ENCODE results near the gene FZR1. TPM values are rescaled to one million over a fixed set of nuclear protein-coding genes. Genes with fewer than 3 reads are reported as not detected.

Gene FZR1
- total RNA-seq, 1 experiment from 2014 or later: 59.1 TPM

DNA sequence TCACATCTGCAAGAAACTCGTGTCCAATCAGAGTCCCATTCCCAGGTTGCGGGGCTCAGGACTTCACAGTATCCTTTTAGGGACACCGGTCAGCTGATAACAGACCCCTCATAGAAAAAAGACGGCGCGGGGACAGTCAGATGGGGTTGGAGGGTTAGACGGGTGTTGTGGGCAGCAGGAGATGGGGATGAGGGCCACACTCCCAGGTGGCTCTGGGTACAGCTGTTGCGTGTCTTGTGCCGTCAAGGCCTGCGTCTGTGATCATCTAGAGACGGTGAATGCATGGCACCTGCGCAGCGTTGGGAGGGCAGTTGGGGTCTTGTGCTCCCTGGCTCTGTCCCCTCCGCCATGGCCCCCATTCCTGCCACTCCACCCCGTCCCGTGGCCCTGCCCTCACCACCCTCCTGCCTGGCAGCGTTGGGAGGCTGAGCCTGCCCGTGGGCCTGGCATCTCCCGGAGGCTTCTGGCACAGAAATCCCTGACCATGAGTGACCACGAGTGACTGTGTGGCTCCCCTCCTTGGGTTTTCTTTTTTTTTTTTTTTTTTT lies 18.9 kb downstream of the FZR1 start:
- TF ChIP-seq, protein P1, sequence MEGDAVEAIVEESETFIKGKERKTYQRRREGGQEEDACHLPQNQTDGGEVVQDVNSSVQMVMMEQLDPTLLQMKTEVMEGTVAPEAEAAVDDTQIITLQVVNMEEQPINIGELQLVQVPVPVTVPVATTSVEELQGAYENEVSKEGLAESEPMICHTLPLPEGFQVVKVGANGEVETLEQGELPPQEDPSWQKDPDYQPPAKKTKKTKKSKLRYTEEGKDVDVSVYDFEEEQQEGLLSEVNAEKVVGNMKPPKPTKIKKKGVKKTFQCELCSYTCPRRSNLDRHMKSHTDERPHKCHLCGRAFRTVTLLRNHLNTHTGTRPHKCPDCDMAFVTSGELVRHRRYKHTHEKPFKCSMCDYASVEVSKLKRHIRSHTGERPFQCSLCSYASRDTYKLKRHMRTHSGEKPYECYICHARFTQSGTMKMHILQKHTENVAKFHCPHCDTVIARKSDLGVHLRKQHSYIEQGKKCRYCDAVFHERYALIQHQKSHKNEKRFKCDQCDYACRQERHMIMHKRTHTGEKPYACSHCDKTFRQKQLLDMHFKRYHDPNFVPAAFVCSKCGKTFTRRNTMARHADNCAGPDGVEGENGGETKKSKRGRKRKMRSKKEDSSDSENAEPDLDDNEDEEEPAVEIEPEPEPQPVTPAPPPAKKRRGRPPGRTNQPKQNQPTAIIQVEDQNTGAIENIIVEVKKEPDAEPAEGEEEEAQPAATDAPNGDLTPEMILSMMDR (IDR thresholded peaks at IDR 0.05; ENCODE audit: insufficient read depth in 1 of 2, low read depth in 1 of 2, low read length in 1 of 2, severe bottlenecking in 1 of 2, unreplicated experiment in 1 of 2): no peak
- ChIA-PET CTCF (no interaction called here), POLR2A (no interaction called here)
- DNase-seq: no peak
- H3K27me3 Mint-ChIP-seq (ENCODE audit: insufficient read depth, unreplicated experiment): no peaks in the 10 kb centered on the region
- H3K4me3 Mint-ChIP-seq (ENCODE audit: unreplicated experiment): no peak overlapping the region
- intact Hi-C loops (cut with micrococcal nuclease; ENCODE audit: unreplicated experiment): no loop called here
- Histone ChIP-seq H3K4me3 (ENCODE audit: low read depth, low read length) (no peak overlapping the region), H3K4me1 (no peaks in the 10 kb centered on the region), H3K36me3 (ENCODE audit: control insufficient read depth, insufficient read depth, low read length) (0 out of 2 replicates have a peak, but pooled peaks cover 1% of the 10 kb centered on the region), H3K9me3 (no peaks in the 10 kb centered on the region), H3K27me3 (replicated peaks; ENCODE audit: control insufficient read depth, insufficient read depth, low read length) (no peaks in the 10 kb centered on the region)
- no peak overlapping the region for H3K27ac Mint-ChIP-seq (ENCODE audit: unreplicated experiment)
- peaks cover 6% of the 10 kb centered on the region for H3K4me1 Mint-ChIP-seq (ENCODE audit: low read depth, unreplicated experiment)
- no peaks in the 10 kb centered on the region for H3K9me3 Mint-ChIP-seq (ENCODE audit: unreplicated experiment)
- H3K36me3 Mint-ChIP-seq (ENCODE audit: insufficient read depth, unreplicated experiment): peaks cover 29% of the 10 kb centered on the region
- no TSS peak for BruUV-seq (replicated peaks)

DNA sequence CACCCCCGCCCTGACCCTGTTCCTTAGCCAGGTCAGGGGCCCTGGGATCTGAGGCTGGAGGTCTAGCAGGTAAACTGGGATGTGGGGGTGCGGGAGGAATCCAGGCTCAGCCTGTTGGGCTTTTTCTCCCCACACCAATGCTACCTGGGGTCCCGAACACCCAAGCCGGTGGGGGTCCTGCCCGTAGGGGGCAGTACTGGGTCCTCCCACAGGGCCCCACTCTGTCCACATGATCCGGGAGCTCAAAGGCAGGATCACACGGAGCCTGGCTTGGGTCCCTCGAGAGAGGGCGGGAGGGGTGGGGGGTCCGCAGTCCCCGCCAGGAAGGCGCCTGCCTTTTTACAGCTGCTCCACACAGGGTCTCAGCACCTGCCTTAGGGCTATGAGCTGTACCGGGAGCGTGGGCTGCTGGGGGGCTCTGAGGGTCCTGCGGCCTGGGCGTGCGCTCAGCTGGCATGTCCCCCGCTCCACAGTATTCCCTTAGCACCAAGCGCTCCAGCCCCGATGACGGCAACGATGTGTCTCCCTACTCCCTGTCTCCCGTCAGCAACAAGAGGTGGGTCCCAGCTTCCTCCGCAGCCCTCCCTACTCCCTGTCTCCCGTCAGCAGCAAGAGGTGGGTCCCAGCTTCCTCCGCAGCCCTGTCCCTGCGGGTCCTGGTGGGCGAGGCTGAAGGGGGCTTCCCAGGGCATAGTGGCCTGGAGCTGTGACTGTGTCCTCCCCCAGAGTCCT lies 20.6 kb downstream of the FZR1 start:
- 0 out of 2 replicates have a peak, but pooled peaks cover 1% of the 10 kb centered on the region for H3K36me3 ChIP-seq (ENCODE audit: control insufficient read depth, insufficient read depth, low read length)
- CTCF ChIA-PET: no interaction called here
- intact Hi-C loops (cut with micrococcal nuclease; ENCODE audit: unreplicated experiment): no loop called here
- no peaks in the 10 kb centered on the region for H3K9me3 ChIP-seq
- Mint-ChIP-seq H3K36me3 (ENCODE audit: insufficient read depth, unreplicated experiment) (peaks cover 23% of the 10 kb centered on the region), H3K4me1 (ENCODE audit: low read depth, unreplicated experiment) (no peaks in the 10 kb centered on the region), H3K27me3 (ENCODE audit: insufficient read depth, unreplicated experiment) (no peaks in the 10 kb centered on the region), H3K4me3 (ENCODE audit: unreplicated experiment) (no peak overlapping the region), H3K9me3 (ENCODE audit: unreplicated experiment) (no peaks in the 10 kb centered on the region), H3K27ac (ENCODE audit: unreplicated experiment) (no peak overlapping the region)
- no peak overlapping the region for H3K4me3 ChIP-seq (ENCODE audit: low read depth, low read length)
- BruUV-seq (replicated peaks): no TSS peak
- H3K27me3 ChIP-seq (replicated peaks; ENCODE audit: control insufficient read depth, insufficient read depth, low read length): no peaks in the 10 kb centered on the region
- POLR2A ChIA-PET: no interaction called here
- no peak for DNase-seq
- H3K4me1 ChIP-seq: no peaks in the 10 kb centered on the region
- TF ChIP-seq, protein P1 (IDR thresholded peaks at IDR 0.05; ENCODE audit: insufficient read depth in 1 of 2, low read depth in 1 of 2, low read length in 1 of 2, severe bottlenecking in 1 of 2, unreplicated experiment in 1 of 2): peak in 1 of 2 experiments; percentile 19

DNA sequence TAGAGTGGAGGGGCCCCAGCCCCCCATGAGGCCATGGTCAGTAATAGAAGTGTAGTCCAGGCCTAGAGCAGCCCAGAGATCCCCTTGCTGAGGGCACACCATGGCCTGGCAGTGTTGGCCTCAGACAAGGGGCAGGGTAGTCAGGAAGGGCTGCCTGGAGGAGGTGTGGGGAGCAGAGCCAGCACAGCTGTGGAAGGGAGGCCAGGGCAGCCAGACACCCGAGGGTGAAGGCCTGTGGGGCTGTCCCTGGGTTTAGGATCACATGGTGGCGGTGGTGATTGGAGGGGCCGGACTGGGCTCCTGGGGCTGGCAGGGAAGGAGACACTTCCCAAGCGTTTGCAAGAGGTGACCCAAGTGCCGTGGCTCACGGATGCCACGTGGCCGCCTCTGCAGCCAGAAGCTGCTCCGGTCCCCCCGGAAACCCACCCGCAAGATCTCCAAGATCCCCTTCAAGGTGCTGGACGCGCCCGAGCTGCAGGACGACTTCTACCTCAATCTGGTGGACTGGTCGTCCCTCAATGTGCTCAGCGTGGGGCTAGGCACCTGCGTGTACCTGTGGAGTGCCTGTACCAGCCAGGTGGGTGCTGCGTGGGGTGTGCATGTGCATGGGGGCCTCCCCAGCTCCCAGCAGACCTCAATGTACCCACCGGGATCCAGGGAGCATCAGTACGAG lies 21.3 kb downstream of the FZR1 start:
- Histone ChIP-seq H3K27me3 (replicated peaks; ENCODE audit: control insufficient read depth, insufficient read depth, low read length) (no peaks in the 10 kb centered on the region), H3K9me3 (no peaks in the 10 kb centered on the region), H3K4me3 (ENCODE audit: low read depth, low read length) (no peak overlapping the region), H3K4me1 (no peaks in the 10 kb centered on the region), H3K36me3 (ENCODE audit: control insufficient read depth, insufficient read depth, low read length) (0 out of 2 replicates have a peak, but pooled peaks cover 1% of the 10 kb centered on the region)
- BruUV-seq (replicated peaks): no TSS peak
- ChIA-PET POLR2A (no interaction called here), CTCF (no interaction called here)
- peaks cover 21% of the 10 kb centered on the region for H3K36me3 Mint-ChIP-seq (ENCODE audit: insufficient read depth, unreplicated experiment)
- H3K4me3 Mint-ChIP-seq (ENCODE audit: unreplicated experiment): no peak overlapping the region
- H3K9me3 Mint-ChIP-seq (ENCODE audit: unreplicated experiment): no peaks in the 10 kb centered on the region
- DNase-seq: no peak
- intact Hi-C loops (cut with micrococcal nuclease; ENCODE audit: unreplicated experiment): no loop called here
- H3K4me1 Mint-ChIP-seq (ENCODE audit: low read depth, unreplicated experiment): no peaks in the 10 kb centered on the region
- no peaks in the 10 kb centered on the region for H3K27me3 Mint-ChIP-seq (ENCODE audit: insufficient read depth, unreplicated experiment)
- no peak overlapping the region for H3K27ac Mint-ChIP-seq (ENCODE audit: unreplicated experiment)
- TF ChIP-seq, protein P1 (IDR thresholded peaks at IDR 0.05; ENCODE audit: insufficient read depth in 1 of 2, low read depth in 1 of 2, low read length in 1 of 2, severe bottlenecking in 1 of 2, unreplicated experiment in 1 of 2): no peak

Measured in Caco-2 (cell line).